Esophagus squamous epithelium (tissue), 4 donors: ENCODE results near the gene ZCCHC7.

ENCODE experiments used
- POLR2A ChIP-seq, 4 donors: fragments of 450-650 bp; IDR thresholded peaks; one replicate each; pipeline ENCODE4 v1.6.1; 2017; ENCODE audit warnings: antibody characterized with exemption in 4 of 4, mild to moderate bottlenecking in 4 of 4, moderate library complexity in 3 of 4
- TF ChIP-seq, protein P1 (sequence below), 6 experiments: fragments of 450-650 bp in 4 of 6; fragments of 200-600 bp in 2 of 6; sonication (generic) in 2 of 6; IDR thresholded peaks; one replicate each; pipeline ENCODE4 v1.5.1; 2016 to 2019; ENCODE audit warnings: antibody characterized with exemption in 6 of 6, mild to moderate bottlenecking in 4 of 6, moderate library complexity in 4 of 6

GRCh38 chr9:37370968-37371563 is 250.7 kb downstream of the ZCCHC7 start:
- TF ChIP-seq, protein P1, sequence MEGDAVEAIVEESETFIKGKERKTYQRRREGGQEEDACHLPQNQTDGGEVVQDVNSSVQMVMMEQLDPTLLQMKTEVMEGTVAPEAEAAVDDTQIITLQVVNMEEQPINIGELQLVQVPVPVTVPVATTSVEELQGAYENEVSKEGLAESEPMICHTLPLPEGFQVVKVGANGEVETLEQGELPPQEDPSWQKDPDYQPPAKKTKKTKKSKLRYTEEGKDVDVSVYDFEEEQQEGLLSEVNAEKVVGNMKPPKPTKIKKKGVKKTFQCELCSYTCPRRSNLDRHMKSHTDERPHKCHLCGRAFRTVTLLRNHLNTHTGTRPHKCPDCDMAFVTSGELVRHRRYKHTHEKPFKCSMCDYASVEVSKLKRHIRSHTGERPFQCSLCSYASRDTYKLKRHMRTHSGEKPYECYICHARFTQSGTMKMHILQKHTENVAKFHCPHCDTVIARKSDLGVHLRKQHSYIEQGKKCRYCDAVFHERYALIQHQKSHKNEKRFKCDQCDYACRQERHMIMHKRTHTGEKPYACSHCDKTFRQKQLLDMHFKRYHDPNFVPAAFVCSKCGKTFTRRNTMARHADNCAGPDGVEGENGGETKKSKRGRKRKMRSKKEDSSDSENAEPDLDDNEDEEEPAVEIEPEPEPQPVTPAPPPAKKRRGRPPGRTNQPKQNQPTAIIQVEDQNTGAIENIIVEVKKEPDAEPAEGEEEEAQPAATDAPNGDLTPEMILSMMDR (IDR thresholded peaks at IDR 0.05): no peak
- TF ChIP-seq POLR2A (IDR thresholded peaks at IDR 0.05): no peak
